ENCODE data around the gene BCAR1. TPM values are rescaled to one million over a fixed set of nuclear protein-coding genes. Genes with fewer than 3 reads are reported as not detected.
"Not testable (repeated sequence)": the region's sequence is repeated elsewhere in the genome, so short reads cannot be mapped to it uniquely, and the experiment has no call there.

The BCAR1 gene
- total RNA-seq, 5 donors from 2014 or later (not counting 1 experiment from before 2014, with no cell fraction given): 0.49 to 1.6 (median 0.98) TPM

DNA sequence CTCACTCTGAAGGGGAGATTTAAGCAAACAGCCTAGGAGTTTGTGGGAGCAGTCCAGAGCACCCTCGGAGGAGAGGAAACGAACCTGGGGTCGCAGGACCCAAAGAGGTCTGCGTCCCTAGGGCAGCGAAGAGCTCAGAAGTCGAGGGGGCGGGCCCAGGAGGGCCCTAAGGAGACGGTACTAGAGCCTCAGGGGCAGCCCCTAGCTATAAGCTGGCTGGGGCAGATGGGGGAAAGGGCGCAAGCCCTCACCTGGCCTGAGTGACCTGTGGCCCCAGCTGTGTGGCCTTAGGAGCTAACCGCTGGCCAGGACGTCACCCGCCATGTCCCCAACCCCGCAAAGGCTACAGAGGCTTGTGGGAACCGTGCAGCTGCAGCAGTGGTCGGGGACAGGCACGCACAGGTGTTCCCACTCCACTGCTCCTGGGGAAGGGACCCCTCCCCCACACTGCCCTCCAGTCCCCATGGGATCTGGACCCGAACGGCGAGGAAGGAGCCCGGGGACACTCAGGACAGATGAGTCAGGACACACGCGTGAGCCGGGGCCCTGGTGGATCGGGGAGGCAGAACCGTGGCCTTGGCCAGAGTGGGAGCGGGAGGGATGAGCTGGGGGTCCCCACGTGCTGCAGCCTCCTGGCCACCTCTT, 42.4 kb downstream of the BCAR1 start:
- CTCF ChIA-PET: no interaction called here
- no peak overlapping the region for H3K4me3 Mint-ChIP-seq
- H3K36me3 Mint-ChIP-seq: no peaks in the 10 kb centered on the region
- ATAC-seq (replicated peaks in 1 of 4): no peak
- H3K4me1 Mint-ChIP-seq: no peaks in the 10 kb centered on the region
- POLR2A ChIA-PET: no interaction called here
- WGBS (ENCODE audit: insufficient coverage): 74% methylated on average over 21 of the region's 27 CpGs
- H3K27me3 Mint-ChIP-seq: peaks cover 0 to 1% of the 10 kb centered on the region in 2 donors
- H3K9me3 ChIP-seq: no peaks in the 10 kb centered on the region
- H3K27me3 ChIP-seq (replicated peaks in 1 of 2; ENCODE audit: control insufficient read depth in 2 of 2, extremely low read depth in 1 of 2, insufficient read depth in 2 of 2, low read length in 1 of 2): peaks cover 0 to 4% of the 10 kb centered on the region in 2 experiments
- no peak overlapping the region for H3K4me3 ChIP-seq (ENCODE audit: control insufficient read depth in 1 of 2, extremely low read depth in 1 of 2, low read length in 1 of 2)
- no peaks in the 10 kb centered on the region for H3K4me1 ChIP-seq (ENCODE audit: control insufficient read depth in 1 of 2, extremely low read depth in 1 of 2, insufficient read depth in 2 of 2, low read length in 2 of 2)
- H3K27ac Mint-ChIP-seq: no peak overlapping the region
- no peaks in the 10 kb centered on the region for H3K9me3 Mint-ChIP-seq
- no peak for DNase-seq
- H3K36me3 ChIP-seq (ENCODE audit: control insufficient read depth in 2 of 2, extremely low read depth in 1 of 2, insufficient read depth in 1 of 2, low read length in 1 of 2): no peaks in the 10 kb centered on the region
- no peak overlapping the region for H3K27ac ChIP-seq (ENCODE audit: low read length)

DNA sequence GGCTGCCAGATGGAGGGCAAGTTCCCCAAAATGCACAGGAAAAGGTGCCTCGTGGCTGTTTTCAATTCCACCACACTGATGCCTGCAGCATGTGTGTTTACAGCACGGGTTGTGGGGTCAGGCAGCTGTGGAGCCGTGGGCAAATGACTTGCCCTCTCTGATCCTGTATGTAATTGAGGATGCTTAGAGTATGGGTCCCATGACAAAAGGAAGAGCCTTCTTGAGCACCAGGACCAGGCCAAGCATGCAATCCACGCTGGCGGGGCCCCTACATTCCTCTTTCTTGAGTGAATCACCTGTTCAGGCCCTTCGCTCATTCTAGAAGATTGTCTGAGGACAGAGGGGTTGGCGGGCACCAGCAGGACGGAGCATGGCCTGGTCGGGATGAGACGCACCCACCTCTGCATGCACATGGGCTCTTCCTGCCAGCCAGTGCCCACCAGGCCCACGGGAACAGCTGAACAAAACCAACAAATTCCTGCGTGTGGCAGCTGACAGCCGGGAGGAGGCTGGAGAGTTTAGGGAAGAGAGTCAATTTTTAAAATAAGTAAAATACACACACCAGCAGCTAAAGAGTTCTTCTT, 43.1 kb downstream of the BCAR1 start:
- H3K4me1 ChIP-seq (ENCODE audit: control insufficient read depth in 1 of 2, extremely low read depth in 1 of 2, insufficient read depth in 2 of 2, low read length in 2 of 2): no peaks in the 10 kb centered on the region
- H3K4me3 ChIP-seq (ENCODE audit: control insufficient read depth in 1 of 2, extremely low read depth in 1 of 2, low read length in 1 of 2): no peak overlapping the region
- no peaks in the 10 kb centered on the region for H3K36me3 ChIP-seq (ENCODE audit: control insufficient read depth in 2 of 2, extremely low read depth in 1 of 2, insufficient read depth in 1 of 2, low read length in 1 of 2)
- 75% methylated on average over 10 of the region's 13 CpGs for WGBS (ENCODE audit: insufficient coverage)
- H3K9me3 ChIP-seq: no peaks in the 10 kb centered on the region
- POLR2A ChIA-PET: interaction anchor here in 1 of 2 donors (0.5 kb wide), 1 partner anchor 1885 kb away, joined by 6 read pairs; no protein-coding TSS in a partner anchor
- Mint-ChIP-seq H3K4me3 (no peak overlapping the region), H3K36me3 (no peaks in the 10 kb centered on the region), H3K27me3 (peaks cover 0 to 1% of the 10 kb centered on the region in 2 donors), H3K27ac (no peak overlapping the region), H3K9me3 (no peaks in the 10 kb centered on the region), H3K4me1 (no peaks in the 10 kb centered on the region)
- CTCF ChIA-PET: interaction anchor here in 1 of 2 donors (0.5 kb wide), 1 partner anchor 309 kb away, joined by 4 read pairs; no protein-coding TSS in a partner anchor
- no peak for DNase-seq
- H3K27ac ChIP-seq (ENCODE audit: low read length): no peak overlapping the region
- H3K27me3 ChIP-seq (replicated peaks in 1 of 2; ENCODE audit: control insufficient read depth in 2 of 2, extremely low read depth in 1 of 2, insufficient read depth in 2 of 2, low read length in 1 of 2): peaks cover 0 to 4% of the 10 kb centered on the region in 2 experiments
- no peak for ATAC-seq (replicated peaks in 1 of 4)

DNA sequence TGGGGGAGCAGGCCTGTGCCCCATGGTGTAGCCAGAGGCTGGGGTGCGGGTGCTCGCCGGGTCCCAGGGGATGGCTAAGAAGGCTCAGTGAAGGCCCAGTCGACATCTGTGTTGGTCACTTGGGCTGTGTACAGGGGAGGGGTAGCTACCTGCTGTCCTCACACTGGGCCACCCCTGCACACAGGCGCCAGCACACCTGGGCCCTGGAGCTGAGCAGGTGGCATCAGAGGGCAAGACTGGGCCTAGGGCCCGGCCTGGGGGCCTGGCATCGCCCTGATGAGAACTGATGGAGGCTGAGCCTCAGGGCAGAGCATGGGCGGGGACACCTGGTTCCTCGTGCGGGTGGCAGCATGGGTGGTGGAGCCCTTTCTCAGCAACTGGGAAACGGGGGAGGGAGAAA, 43.6 kb downstream of the BCAR1 start:
- CTCF ChIA-PET: interaction anchor here in 1 of 2 donors (0.5 kb wide), 1 partner anchor 310 kb away, joined by 4 read pairs; no protein-coding TSS in a partner anchor
- H3K4me1 ChIP-seq (ENCODE audit: control insufficient read depth in 1 of 2, extremely low read depth in 1 of 2, insufficient read depth in 2 of 2, low read length in 2 of 2): no peaks in the 10 kb centered on the region
- H3K36me3 ChIP-seq (ENCODE audit: control insufficient read depth in 2 of 2, extremely low read depth in 1 of 2, insufficient read depth in 1 of 2, low read length in 1 of 2): no peaks in the 10 kb centered on the region
- no peak overlapping the region for H3K27ac ChIP-seq (ENCODE audit: low read length)
- no peaks in the 10 kb centered on the region for H3K4me1 Mint-ChIP-seq
- H3K27ac Mint-ChIP-seq: no peak overlapping the region
- DNase-seq (no peak), ATAC-seq (replicated peaks in 1 of 4) (no peak)
- WGBS (ENCODE audit: insufficient coverage): 77% methylated on average over 11 of the region's 11 CpGs
- POLR2A ChIA-PET: no interaction called here
- no peaks in the 10 kb centered on the region for H3K9me3 ChIP-seq
- H3K36me3 Mint-ChIP-seq: no peaks in the 10 kb centered on the region
- no peak overlapping the region for H3K4me3 Mint-ChIP-seq
- no peaks in the 10 kb centered on the region for H3K9me3 Mint-ChIP-seq
- H3K4me3 ChIP-seq (ENCODE audit: control insufficient read depth in 1 of 2, extremely low read depth in 1 of 2, low read length in 1 of 2): no peak overlapping the region
- no peaks in the 10 kb centered on the region for H3K27me3 Mint-ChIP-seq
- peaks cover 0 to 4% of the 10 kb centered on the region in 2 experiments for H3K27me3 ChIP-seq (replicated peaks in 1 of 2; ENCODE audit: control insufficient read depth in 2 of 2, extremely low read depth in 1 of 2, insufficient read depth in 2 of 2, low read length in 1 of 2)

DNA sequence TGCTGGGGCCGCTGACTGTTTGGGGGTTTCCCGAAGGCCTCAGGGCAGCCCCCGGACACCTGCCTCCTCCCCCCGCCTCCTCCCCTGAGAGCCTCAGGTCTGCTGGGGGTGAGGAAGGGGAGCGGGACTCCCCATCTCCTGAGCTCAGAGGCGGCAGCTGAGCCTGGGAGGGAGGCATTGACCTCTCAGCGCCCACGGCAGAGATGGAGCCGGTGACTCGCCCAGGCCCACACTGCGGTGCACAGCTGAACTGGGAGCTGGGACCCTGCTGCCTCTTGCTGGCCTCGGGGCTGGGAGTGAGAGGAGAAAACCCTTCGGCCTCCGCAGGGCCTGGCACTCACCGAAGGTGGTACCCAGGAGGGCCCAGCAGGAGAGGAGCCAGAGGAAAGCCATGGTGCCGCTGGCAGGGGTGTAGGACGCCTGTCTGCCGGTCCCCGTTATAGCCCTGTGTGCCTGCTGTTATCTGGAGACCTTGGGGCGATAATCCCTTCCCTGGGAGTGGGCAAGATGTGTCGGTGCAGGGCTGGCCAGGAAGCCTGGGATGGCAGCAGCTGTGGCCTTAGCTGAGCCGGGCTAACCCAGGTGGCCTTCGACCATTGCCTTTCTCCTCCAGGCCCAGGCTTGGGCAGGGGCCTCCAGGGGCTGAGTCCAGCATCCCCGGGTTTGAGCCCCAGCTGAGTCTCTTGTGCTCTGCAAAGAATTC, 44.5 kb downstream of the BCAR1 start, which contains the start of gene CTRB2:
Gene CTRB2, minus strand, starts transcription at position 413 of the 703 bp plus-strand sequence. Its CDS starts 20 bp downstream, at position 393.
- CTCF ChIA-PET: no interaction called here
- H3K9me3 ChIP-seq: no peaks in the 10 kb centered on the region
- DNase-seq (no peak), ATAC-seq (replicated peaks in 1 of 4) (no peak)
- peaks cover 0 to under 1% of the 10 kb centered on the region in 2 experiments for H3K27me3 ChIP-seq (replicated peaks in 1 of 2; ENCODE audit: control insufficient read depth in 2 of 2, extremely low read depth in 1 of 2, insufficient read depth in 2 of 2, low read length in 1 of 2)
- no peak within 1 kb of the TSS for H3K27ac Mint-ChIP-seq
- H3K4me3 ChIP-seq (ENCODE audit: control insufficient read depth in 1 of 2, extremely low read depth in 1 of 2, low read length in 1 of 2): no peak within 1 kb of the TSS
- no peaks in the 10 kb centered on the region for H3K36me3 ChIP-seq (ENCODE audit: control insufficient read depth in 2 of 2, extremely low read depth in 1 of 2, insufficient read depth in 1 of 2, low read length in 1 of 2)
- no peaks in the 10 kb centered on the region for H3K27me3 Mint-ChIP-seq
- POLR2A ChIA-PET: no interaction called here
- WGBS (ENCODE audit: insufficient coverage): 87% methylated on average over 19 of the region's 24 CpGs
- peaks cover 0 to 3% of the 10 kb centered on the region in 2 experiments for H3K4me1 ChIP-seq (ENCODE audit: control insufficient read depth in 1 of 2, extremely low read depth in 1 of 2, insufficient read depth in 2 of 2, low read length in 2 of 2)
- no peak within 1 kb of the TSS for H3K27ac ChIP-seq (ENCODE audit: low read length)
- H3K4me1 Mint-ChIP-seq: peaks cover 2 to 4% (median 2%) of the 10 kb centered on the region in 3 donors
- no peak within 1 kb of the TSS for H3K4me3 Mint-ChIP-seq
- no peaks in the 10 kb centered on the region for H3K36me3 Mint-ChIP-seq
- H3K9me3 Mint-ChIP-seq: no peaks in the 10 kb centered on the region

DNA sequence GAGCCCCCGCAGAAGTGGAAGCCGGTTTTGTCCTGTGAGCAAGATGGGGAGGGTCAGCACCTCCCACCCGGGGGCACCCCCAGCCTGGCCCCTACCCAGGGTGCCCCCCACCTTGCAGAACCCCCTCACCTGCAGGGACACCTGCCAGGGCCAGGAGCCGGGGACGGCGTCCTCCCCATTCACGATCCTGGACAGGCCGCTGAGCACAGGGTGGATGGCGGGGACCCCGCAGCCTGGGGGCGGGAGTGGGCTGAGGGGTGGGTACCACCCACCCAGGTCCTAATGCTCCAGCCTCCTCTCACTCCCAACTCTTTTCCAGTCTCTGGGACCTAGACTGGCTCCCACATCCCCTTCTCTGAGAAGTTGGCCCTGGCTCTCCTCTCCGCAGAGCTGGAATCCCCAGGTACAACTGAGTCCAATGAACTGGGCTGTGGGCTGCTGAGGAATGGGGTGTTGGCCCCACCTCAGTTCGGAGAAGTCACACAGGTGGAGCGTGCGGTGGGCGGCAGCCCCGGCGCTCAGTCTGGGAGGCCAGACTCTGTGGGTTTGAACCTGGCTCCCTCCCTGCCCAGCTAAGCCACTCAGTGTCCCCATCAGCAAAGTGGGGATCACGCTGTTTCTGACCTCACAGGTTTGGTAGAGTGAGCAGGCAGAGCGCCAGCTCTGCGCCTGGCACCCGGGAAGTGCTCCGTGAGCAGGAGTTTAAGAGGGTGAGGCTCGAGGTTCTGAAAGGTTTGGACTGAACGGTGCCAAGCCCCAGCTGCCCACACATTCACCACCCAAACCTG, 45.3 kb downstream of the BCAR1 start:
- H3K36me3 ChIP-seq (ENCODE audit: control insufficient read depth in 2 of 2, extremely low read depth in 1 of 2, insufficient read depth in 1 of 2, low read length in 1 of 2); H3K4me1 ChIP-seq (ENCODE audit: control insufficient read depth in 1 of 2, extremely low read depth in 1 of 2, insufficient read depth in 2 of 2, low read length in 2 of 2); H3K9me3 ChIP-seq; H3K27me3 ChIP-seq (replicated peaks in 1 of 2; ENCODE audit: control insufficient read depth in 2 of 2, extremely low read depth in 1 of 2, insufficient read depth in 2 of 2, low read length in 1 of 2); H3K27ac ChIP-seq (ENCODE audit: low read length); CTCF ChIA-PET; H3K27me3 Mint-ChIP-seq; H3K4me3 ChIP-seq (ENCODE audit: control insufficient read depth in 1 of 2, extremely low read depth in 1 of 2, low read length in 1 of 2); H3K36me3 Mint-ChIP-seq; H3K9me3 Mint-ChIP-seq; DNase-seq; H3K27ac Mint-ChIP-seq; ATAC-seq (replicated peaks in 1 of 4); POLR2A ChIA-PET; H3K4me3 Mint-ChIP-seq: not testable (repeated sequence)
- H3K4me1 Mint-ChIP-seq: peaks cover 7 to 11% (median 8%) of the 10 kb centered on the region in 3 donors
- 93% methylated on average over 3 of the region's 25 CpGs for WGBS (ENCODE audit: insufficient coverage)

DNA sequence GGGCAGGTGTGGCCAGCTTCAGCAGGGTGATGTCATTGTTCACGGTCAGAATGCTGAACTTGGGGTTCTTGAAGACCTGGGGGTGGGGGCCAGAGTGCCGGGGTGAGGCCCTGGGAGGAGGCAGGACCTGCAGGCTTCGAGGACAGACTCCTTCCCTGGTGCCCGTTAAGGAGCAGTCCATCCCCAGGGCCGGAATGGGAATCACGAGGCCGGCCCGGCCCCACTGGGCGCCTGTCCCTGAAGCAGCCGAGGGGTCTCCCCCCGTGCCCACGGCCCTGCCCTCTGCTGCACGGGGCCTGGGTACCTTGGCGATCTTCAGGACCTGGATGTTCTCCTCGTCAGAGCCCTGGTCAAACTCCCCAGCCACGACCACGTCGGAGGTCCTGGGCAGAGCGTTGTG, 46.0 kb downstream of the BCAR1 start:
- H3K36me3 Mint-ChIP-seq; POLR2A ChIA-PET; H3K27me3 ChIP-seq (replicated peaks in 1 of 2; ENCODE audit: control insufficient read depth in 2 of 2, extremely low read depth in 1 of 2, insufficient read depth in 2 of 2, low read length in 1 of 2); ATAC-seq (replicated peaks in 1 of 4); H3K4me3 ChIP-seq (ENCODE audit: control insufficient read depth in 1 of 2, extremely low read depth in 1 of 2, low read length in 1 of 2); CTCF ChIA-PET; H3K9me3 Mint-ChIP-seq; H3K27me3 Mint-ChIP-seq; H3K27ac ChIP-seq (ENCODE audit: low read length); H3K4me3 Mint-ChIP-seq; DNase-seq; H3K9me3 ChIP-seq; H3K36me3 ChIP-seq (ENCODE audit: control insufficient read depth in 2 of 2, extremely low read depth in 1 of 2, insufficient read depth in 1 of 2, low read length in 1 of 2); H3K27ac Mint-ChIP-seq: not testable (repeated sequence)
- H3K4me1 ChIP-seq (ENCODE audit: control insufficient read depth in 1 of 2, extremely low read depth in 1 of 2, insufficient read depth in 2 of 2, low read length in 2 of 2): peaks cover 2 to 12% of the 10 kb centered on the region in 2 experiments
- no CpG with 5 or more reads among the region's 19 CpGs for WGBS (ENCODE audit: insufficient coverage)
- peaks cover 14 to 19% (median 14%) of the 10 kb centered on the region in 3 donors for H3K4me1 Mint-ChIP-seq
